SU-DHL-6 (cell line): ENCODE measurements around the gene PCBP1.
A peak's percentile ranks its signal among the peaks of the same experiment; 100 is the strongest.

Experiments
- H2AFZ ChIP-seq: fragments of 200-600 bp; sonication (generic); 2 replicates; pipeline ENCODE4 v1.6.1; 2014; ENCODE audit warnings: low read depth, mild to moderate bottlenecking, moderate library complexity, mixed read lengths, antibody characterized with exemption, low read length; ENCODE audit not compliant: severe bottlenecking
- H3F3A ChIP-seq: fragments of 200-600 bp; shearing (Covaris generic); 2 replicates; pipeline ENCODE4 v1.6.0; 2016; ENCODE audit warnings: antibody characterized with exemption, mild to moderate bottlenecking; ENCODE audit not compliant: insufficient read depth
- H3K27ac ChIP-seq: fragments of 200-600 bp; sonication (generic); 2 replicates; pipeline ENCODE4 v1.5.1; 2016; ENCODE audit warnings: low read depth, mild to moderate bottlenecking, low read length, moderate library complexity, mixed read lengths
- H3K27me3 ChIP-seq: fragments of 200-600 bp; sonication (generic), shearing (Covaris generic); 2 replicates; pipeline ENCODE4 v1.6.0; 2014; ENCODE audit warnings: mild to moderate bottlenecking, low read length
- H3K36me3 ChIP-seq: fragments of 200-600 bp; sonication (generic); 2 replicates; pipeline ENCODE4 v1.6.1; 2014; ENCODE audit warnings: mild to moderate bottlenecking, low read length, mixed read lengths
- H3K4me2 ChIP-seq: fragments of 300-600, 200-600 bp; shearing (Covaris generic), sonication (generic); 2 replicates; pipeline ENCODE4 v1.6.0; 2014; ENCODE audit warnings: low read length, low read depth, mild to moderate bottlenecking; ENCODE audit not compliant: poor library complexity, severe bottlenecking
- H3K4me3 ChIP-seq: fragments of 200-600 bp; sonication (generic); 2 replicates; pipeline ENCODE4 v1.5.1; 2014; ENCODE audit warnings: antibody characterized with exemption, low read length, mild to moderate bottlenecking, mixed read lengths; ENCODE audit not compliant: insufficient read depth, poor library complexity, severe bottlenecking
- H3K79me2 ChIP-seq: fragments of 200-600 bp; sonication (generic); 2 replicates; pipeline ENCODE4 v1.6.1; 2014; ENCODE audit warnings: mild to moderate bottlenecking, low read length, moderate library complexity; ENCODE audit not compliant: insufficient read depth
- H3K9ac ChIP-seq: fragments of 200-600 bp; sonication (generic); 2 replicates; pipeline ENCODE4 v1.7.0; 2014; ENCODE audit warnings: mild to moderate bottlenecking, low read length
- H3K9me2 ChIP-seq: fragments of 200-600 bp; sonication (generic); replicated peaks from 2 replicates; pipeline ENCODE4 v1.6.1; 2014; ENCODE audit warnings: low read length; ENCODE audit not compliant: insufficient read depth
- H3K9me3 ChIP-seq: fragments of 200-600 bp; sonication (generic); 2 replicates; pipeline ENCODE4 v1.6.1; 2014; ENCODE audit warnings: low read length, mixed read lengths; ENCODE audit not compliant: insufficient read depth
- H4K20me1 ChIP-seq: fragments of 200-600 bp; sonication (generic); 2 replicates; pipeline ENCODE4 v1.6.1; 2014; ENCODE audit warnings: low read depth, mild to moderate bottlenecking, antibody characterized with exemption, low read length, moderate library complexity, mixed read lengths
- CTCF ChIP-seq: fragments of 200-600 bp; sonication (generic); IDR thresholded peaks from one replicate; pipeline ENCODE4 v1.5.1; 2017; ENCODE audit warnings: antibody characterized with exemption, mild to moderate bottlenecking, low read length, moderate library complexity; ENCODE audit not compliant: insufficient read depth, poor library complexity, severe bottlenecking
- EZH2phosphoT487 ChIP-seq: fragments of 200-600 bp; sonication (generic), shearing (Covaris generic); conservative IDR thresholded peaks from 2 replicates; pipeline ENCODE4 v1.6.1; 2018; ENCODE audit warnings: mild to moderate bottlenecking, antibody characterized with exemption, low read length, moderate library complexity, mixed read lengths

PCBP1 gene

DNA sequence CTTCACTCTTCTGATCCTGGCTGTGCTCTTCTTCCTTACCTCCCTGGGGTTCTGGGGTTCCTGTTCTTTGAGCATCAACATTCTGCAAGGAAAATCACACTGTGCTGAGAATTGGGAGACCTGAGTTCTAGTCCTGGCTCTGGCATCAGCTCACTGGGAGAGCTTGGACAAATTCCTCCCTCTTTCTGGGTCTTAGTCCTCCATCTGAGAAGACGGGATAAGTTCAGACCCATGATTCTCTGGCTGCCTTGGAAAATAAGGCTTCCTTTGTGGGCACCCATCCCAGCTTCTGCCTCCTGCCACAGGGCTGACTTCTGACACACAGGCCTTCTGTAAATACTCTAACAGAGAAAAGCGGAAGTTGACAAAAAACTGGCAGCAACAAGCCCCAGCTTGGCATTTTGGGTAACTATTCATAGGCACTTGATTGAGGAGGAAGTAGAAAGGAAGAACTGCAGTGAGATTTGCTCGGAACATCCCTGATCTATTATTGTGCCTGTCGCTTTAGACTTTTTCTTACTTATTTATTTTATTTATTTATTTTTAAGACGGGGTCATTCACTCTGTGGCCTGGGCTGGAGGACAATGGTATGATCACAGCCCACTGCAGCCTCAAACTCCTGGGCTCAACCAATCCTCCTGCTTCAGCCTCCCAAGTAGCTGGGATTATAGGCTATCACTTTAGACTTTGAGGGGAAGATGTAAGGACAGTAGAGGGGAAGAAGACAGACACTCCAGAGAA lies 7.9 kb downstream of the PCBP1 start:
- Histone ChIP-seq H3K27me3 (no peaks in the 10 kb centered on the region), H2AFZ (no peak overlapping the region), H3K4me2 (peak overlapping the region; percentile 77), H3K79me2 (no peaks in the 10 kb centered on the region; the same call in 1 of the 2 replicates), H3K9me3 (no peaks in the 10 kb centered on the region), H3K36me3 (no peaks in the 10 kb centered on the region), H3K9me2 (no peaks in the 10 kb centered on the region), H3K27ac (peak overlapping the region; percentile 90), H3K9ac (peak overlapping the region; percentile 61), H4K20me1 (no peaks in the 10 kb centered on the region), H3F3A (peaks cover 61% of the 10 kb centered on the region), H3K4me3 (peak overlapping the region; percentile 17)
- TF ChIP-seq CTCF (no peak), EZH2phosphoT487 (no peak)

GRCh38 chr2:70095720-70096670 lies 8.7 kb downstream of the PCBP1 start:
- Histone ChIP-seq H3K27me3 (no peaks in the 10 kb centered on the region), H3F3A (peaks cover 59% of the 10 kb centered on the region), H3K79me2 (no peaks in the 10 kb centered on the region; the same call in 1 of the 2 replicates), H3K36me3 (no peaks in the 10 kb centered on the region), H3K4me2 (peak overlapping the region; percentile 77), H4K20me1 (no peaks in the 10 kb centered on the region), H2AFZ (no peak overlapping the region), H3K4me3 (no peak overlapping the region), H3K9ac (peak overlapping the region; percentile 61), H3K27ac (peak overlapping the region; percentile 90), H3K9me2 (no peaks in the 10 kb centered on the region), H3K9me3 (no peaks in the 10 kb centered on the region)
- no peak for TF ChIP-seq CTCF
- TF ChIP-seq EZH2phosphoT487, result no peak

GRCh38 chr2:70098032-70098431 lies 10.8 kb downstream of the PCBP1 start:
- H3K27me3 ChIP-seq, result no peaks in the 10 kb centered on the region
- no peak for TF ChIP-seq CTCF
- TF ChIP-seq EZH2phosphoT487, result no peak
- no peak overlapping the region for H3K4me3 ChIP-seq
- H4K20me1 ChIP-seq, result no peaks in the 10 kb centered on the region
- no peaks in the 10 kb centered on the region; the same call in 1 of the 2 replicates for H3K79me2 ChIP-seq
- H3K36me3 ChIP-seq, result no peaks in the 10 kb centered on the region
- no peak overlapping the region for H3K9ac ChIP-seq
- H3K4me2 ChIP-seq, result no peak overlapping the region
- H3K9me3 ChIP-seq, result no peaks in the 10 kb centered on the region
- peaks cover 58% of the 10 kb centered on the region for H3F3A ChIP-seq
- H2AFZ ChIP-seq, result no peak overlapping the region
- H3K27ac ChIP-seq, result peak overlapping the region; percentile 50
- H3K9me2 ChIP-seq, result no peaks in the 10 kb centered on the region
